Measurements from ENCODE around the gene ATOSA.

Gene ATOSA

DNA sequence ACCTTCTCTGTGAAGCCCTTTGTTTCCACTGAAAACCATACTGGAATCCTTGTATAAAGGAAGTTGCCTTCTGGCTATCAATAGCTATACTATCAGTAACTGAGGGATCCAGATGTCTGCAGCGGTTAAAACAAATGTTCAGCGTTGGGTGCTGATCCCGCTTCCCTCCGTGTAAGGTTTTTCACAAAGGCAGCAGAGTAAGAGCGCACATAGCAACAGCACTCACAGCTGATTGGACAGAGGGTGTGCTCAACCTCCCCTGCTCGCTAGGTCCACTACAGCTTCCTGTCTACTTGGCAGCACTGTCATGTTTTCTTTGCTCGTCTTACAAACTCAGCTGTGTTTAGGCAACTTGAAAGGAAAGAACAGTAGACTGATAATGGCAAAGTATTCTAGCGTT lies 27.3 kb downstream of the ATOSA start:
- no peak for DNase-seq (ENCODE audit: low read depth in 2 of 2)

- no peak for DNase-seq (ENCODE audit: low read depth in 2 of 2)
Measured at GRCh38 chr15:52651114-52651513, 28.1 kb downstream of the ATOSA start.

GRCh38 chr15:52649686-52650085 lies 29.5 kb downstream of the ATOSA start:
- no peak for DNase-seq (ENCODE audit: low read depth in 2 of 2)

DNA sequence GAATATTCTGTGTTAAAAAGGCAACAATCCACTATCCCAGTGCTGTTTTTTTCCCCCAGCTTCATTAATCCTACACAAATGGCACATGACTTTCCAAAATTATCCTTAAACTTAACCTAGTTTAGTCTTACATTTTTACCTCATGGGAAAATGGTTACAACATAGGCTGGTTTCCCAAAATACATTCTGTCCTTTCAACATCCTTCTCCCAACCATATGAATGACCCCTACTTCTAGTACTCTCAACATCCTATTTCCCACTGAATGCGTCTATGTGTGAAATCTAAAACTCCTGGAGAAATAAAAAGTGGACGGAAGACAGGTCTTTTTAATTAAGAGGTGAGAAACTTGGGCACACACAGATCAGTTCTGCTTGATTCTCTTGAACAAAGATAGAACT lies 33.3 kb downstream of the ATOSA start:
- DNase-seq (ENCODE audit: low read depth in 2 of 2): no peak

- DNase-seq (ENCODE audit: low read depth in 2 of 2): no peak
Measured at GRCh38 chr15:52642386-52643361, 36.5 kb downstream of the ATOSA start.

DNA sequence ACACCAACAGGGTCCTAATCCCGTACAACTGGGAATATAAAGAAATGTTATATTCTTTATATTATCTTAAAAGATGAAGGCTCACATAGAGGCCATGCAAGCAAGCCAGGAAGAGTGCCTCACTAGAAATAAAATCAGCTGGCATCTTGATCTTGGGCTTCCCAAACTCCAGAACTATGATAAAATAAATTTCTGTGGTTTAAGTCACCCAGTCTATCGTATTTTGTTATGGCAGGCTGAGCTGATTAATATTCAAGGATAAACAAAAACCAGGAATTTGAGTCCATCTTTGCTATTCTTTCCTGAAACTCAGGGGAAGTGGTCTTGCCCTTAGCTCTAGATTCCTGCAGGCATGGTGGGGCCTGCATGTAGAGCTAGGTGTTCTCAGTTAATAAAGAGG lies 42.7 kb downstream of the ATOSA start:
- DNase-seq (ENCODE audit: low read depth in 2 of 2): no peak

- DNase-seq (ENCODE audit: low read depth in 2 of 2): no peak
Measured at GRCh38 chr15:52635908-52636307, 43.3 kb downstream of the ATOSA start.
